SIG-M5 treated with dmso at 0.1 percent for 504 hours (cell line): ENCODE data around the gene FRYL.
"Not testable (repeated sequence)": the region's sequence is repeated elsewhere in the genome, so short reads cannot be mapped to it uniquely, and the experiment has no call there.

Source experiments
- DNase-seq: peaks from one replicate; lab custom pipeline; 2025; ENCODE audit not compliant: unreplicated experiment; lab: John Stamatoyannopoulos, UW

The FRYL gene

GRCh38 chr4:48786549-48786948 lies 6.5 kb upstream of the FRYL start:
- no peak for DNase-seq

DNA sequence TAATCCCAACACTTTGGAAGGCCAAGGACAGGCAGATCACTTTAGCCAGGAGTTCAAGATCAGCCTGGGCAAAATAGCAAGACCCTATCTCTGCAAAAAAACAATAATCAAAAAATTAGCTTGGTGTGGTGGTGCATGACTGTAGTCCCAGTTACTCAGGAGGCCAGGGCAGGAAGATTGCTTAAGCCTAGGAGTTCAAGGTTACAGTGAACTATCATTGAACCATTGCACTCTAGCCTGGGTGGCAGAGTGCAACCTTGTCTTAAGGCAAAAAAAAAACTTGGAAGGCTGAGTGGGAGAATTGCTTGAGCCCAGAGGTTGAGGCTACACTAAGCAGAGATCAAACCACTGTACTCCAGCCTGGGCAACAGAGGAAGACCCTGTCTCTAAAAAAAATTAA lies 5.2 kb upstream of the FRYL start:
- DNase-seq = no peak

GRCh38 chr4:48781968-48782367 lies 1.9 kb upstream of the FRYL start:
- DNase-seq = no peak

DNA sequence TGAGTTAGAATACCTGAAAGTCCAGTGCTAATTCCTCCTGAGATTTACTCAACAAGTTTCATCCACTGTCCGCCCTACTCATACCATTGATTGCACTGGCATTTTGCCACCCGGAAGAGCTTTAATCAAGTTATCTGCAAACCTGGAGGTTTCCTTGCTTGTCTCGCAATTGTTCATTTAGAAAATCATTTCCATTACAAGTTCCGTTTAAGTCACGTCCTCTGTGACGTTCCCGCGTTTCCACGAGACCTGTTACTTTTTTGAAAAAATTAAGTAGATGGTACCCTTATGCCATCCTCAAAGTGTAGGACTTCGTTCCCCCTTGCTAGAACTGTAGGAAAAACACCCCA lies 761 bp upstream of the FRYL start:
- DNase-seq = peak; percentile 37

DNA sequence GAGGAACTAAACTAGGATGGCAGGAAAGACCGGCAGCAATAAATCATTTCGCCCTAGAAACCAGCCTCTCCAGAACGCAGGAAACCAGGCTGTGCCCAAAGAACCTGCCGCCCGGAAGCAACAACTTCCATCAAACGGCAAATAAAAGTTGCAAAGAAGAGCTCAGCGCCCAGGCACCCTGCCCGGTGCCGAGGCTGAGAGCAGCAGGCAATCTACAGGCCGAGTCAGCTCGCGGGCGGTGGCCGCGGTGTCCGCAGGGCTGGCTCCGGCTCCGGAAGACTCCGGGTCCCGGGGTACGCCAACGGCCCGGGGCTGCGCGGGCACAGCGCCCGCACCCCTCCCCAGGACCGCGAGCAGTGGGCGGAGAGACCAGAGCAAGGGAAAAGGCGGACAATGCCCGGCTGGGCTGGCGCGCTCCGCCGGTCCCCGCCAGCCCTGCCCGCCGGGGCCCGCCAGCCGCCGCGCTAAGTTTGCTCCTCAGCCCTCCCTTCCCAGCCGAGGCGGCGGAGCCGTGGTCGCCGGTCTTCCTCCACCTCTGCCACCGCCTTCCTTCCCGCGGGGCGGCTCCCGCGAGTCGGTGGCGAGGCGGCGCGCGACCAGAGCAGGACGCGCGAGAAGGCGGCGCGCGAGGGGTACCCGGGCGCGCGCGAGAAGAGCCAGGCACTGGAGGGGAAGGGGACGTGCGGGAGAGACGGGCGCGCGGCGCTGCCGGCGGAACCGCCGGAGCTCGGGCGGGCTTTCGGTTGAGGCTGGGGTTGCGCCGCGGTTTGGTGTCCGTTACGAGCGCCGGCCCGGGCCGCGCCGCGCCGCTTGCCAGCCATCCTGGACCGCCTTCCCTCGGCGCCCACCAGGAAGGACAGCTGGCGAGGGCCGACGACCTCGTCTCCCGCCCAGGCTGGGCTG lies 733 bp downstream of the FRYL start:
- DNase-seq = peak; percentile 49

- peak; percentile 47 for DNase-seq
These were observed 1.5 kb downstream of the FRYL start for GRCh38 chr4:48778431-48779094.

DNA sequence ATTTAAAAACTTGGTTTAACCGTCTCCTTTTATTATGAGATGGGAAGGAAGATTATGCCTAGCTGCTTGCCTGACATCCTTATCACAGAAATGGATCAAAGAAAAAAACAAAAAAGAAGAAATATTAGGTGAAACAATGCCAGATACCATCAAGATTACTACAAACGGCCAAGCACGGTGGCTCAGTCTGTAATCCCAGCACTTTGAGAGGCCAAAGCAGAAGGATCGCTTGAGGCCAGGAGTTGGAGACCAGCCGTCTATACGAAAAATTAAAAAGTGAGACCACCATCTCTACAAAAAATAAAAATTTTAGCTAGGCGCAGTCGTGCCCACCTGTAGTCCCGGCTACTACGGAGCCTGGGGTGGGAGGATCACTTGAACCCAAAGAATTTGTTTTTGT lies 2.3 kb downstream of the FRYL start:
- no peak for DNase-seq

DNA sequence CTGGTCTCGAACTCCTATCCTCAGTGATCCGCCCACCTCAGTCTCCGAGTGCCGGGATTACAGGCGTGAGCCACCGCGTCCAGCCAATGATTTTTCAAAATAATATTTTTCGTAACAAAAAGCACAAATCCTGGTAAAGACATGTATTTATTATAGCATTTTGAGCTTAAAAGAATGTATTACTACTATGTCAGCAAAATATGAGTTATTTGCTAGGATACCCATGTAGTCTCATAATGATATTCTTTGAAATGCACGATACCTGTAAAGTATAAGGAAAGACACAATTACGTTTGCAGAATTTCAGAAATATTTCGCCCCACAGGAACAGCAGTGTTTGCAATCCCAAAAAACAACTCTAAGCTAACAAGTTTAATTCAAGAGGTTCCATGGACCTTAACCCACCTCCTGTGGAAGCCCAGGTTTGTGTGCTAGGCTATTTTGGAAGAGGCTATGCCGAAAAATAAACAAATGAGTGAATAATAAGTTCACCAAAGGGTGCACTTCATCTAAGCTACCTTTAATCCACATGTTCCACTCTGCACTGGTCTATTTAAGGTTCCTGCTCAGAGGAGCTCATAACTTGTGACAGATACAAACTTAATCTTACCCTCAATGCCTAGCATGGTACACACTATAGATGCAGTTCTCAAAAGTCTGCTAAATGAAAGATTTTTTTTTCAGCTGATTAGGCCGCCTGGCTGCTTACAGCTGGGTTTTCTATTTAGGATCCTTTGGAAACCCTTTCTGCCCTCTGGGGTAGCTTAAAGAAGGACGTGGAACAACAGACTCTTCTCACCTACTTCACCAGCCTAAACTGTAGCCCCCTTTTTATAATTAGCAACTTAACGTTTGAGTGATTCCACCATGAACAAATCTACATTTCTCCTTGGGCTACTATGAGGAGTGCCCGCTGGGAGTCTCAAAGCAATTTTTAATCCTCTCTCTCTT lies 5.0 kb downstream of the FRYL start:
- no peak for DNase-seq

DNA sequence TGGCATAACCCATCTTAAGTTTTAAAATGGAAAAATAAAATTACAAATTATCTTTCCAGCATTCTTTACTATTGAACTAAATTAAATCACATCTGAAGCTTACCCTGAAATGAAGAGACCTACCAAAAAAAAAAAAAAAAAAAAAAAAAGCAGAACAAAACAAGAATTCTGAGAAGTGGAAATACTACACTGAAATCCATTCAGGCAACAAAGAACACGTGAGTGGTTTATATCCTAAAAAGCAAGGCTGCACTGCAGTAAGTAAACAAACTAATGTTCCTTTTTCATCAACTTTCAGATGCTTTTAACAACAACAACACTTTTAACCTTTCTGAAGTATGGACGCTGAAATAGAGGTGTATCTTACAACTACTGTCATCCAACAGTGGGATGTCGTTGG lies 7.5 kb downstream of the FRYL start:
- DNase-seq = no peak

DNA sequence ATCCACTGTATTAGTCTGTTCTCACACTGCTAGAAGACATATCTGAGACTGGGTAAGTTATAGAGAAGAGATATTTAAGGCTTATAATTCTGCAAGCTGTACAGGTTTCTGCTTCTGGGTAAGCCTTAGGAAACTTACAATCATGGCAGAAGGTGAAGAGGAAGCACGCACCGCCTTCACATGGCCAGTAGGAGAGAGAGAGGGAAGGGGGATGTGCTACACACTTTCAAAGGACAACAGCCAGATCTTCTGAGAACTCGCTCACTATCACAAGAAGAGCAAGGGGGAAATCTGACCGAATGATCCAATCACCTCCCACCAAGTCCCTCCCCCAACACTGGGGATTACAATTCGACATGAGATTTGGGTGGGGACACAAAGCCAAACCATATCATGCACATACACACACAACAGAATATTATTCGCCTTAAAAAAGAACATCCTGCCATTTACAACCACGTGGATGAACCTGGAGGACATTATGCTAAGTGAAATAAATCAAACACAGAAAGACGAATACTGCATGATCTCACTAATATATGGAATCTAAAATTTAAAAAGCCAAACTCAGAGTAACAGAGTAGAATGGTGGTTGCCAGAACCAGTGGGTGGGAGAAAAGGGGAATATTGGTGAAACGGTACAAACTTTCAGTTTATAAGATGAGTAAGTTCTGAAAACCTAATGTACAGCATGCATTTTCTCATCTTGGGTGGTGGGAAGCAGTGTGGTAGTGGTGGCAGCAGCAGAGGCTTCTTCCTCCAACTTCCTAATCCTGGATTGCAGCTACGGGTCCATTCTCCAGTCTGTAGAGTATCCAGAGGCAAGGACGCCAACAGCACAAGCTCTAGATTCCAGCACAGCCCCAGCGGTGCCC lies 12.8 kb downstream of the FRYL start:
- no peak for DNase-seq

- no peak for DNase-seq
These were observed 13.8 kb downstream of the FRYL start for GRCh38 chr4:48766131-48766792.

DNA sequence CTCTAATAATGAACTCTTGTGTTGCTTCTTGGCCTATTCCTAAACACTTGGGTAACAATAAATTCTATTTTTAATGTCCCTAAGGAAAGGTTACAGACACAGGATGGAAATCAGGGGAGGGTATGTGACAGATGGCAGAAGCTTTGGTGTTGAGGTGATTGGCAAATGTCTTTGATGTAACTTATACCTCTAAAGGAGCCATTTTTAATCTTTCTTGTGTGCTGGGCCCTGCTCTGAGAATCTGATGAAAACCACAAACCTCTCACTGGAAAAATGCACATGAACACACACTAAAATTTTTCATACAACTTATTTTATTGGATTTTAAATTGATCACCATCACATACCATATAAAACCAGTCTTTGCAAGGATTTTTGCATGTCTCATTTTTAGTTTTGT lies 17.7 kb downstream of the FRYL start:
- no peak for DNase-seq

DNA sequence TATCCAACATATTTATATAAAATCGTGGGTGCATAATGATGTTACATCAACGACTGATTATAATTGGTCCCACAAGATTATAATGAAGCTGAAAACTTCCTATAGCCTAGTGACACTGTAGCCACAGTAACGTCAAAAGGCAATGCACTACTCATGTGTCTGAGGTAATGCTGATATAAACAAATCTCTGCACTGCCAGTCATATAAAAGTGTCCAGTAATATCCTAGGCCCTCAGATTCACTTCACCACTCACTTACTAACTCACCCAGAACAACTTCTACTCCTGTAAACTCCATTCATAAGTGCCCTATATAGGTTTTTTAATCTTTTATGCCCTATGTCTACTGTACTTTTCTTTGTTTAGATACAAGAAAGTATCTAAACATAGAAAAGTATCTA lies 18.8 kb downstream of the FRYL start:
- DNase-seq = no peak

DNA sequence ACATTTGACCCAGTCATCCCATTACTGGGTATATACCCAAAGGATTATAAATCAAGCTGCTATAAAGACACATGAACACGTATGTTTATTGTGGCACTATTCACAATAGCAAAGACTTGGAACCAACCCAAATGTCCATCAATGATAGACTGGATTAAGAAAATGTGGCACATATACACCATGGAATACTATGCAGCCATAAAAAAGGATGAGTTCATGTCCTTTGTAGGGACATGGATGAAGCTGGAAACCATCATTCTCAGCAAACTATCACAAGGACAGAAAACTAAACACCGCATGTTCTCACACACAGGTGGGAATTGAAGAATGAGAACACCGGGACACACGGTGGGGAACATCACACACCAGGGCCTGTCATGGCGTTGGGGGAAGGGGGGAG lies 21.4 kb downstream of the FRYL start:
- not testable (repeated sequence) for DNase-seq

DNA sequence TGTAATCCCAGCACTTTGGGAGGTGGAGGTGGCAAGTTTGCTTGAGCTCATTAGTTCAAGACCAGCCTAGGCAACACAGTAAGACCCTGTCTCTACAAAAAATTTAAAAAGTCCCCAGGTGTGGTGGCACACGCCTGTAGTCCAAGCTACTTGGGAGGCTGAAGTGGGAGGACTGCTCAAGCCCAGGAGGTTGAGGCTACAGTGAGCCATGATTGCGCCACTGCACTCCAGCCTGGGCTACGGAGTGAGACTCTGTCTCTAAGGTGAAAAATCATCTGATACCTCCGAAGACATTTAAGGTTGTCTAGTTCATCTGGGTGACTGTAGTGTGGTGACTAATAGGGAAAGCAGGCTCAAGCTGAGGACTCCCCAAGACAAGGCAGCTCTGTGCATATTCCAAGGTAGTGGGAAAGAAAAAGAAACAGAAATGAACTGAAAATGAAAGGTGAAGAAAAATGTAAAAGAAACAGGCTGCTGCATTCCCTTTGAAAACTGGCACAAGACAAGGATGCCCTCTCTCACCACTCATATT lies 23.3 kb downstream of the FRYL start:
- no peak for DNase-seq

DNA sequence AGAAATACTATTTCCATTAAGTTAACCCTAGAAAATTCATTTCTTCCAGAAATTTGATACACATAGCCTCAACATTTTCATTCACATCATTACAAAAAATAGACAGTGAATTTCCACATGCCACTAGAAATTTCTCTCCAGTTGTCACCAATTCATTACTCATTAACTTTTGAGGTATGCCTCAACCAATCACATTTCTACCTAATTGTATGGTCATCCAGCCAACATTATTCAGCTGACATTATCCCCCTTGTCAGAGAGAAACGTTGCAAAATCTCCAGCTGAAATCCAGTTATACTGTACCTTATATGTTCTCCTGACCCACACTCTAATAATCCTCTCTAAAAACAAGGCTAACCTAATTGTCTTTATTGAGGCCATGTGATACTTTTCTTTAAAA lies 24.8 kb downstream of the FRYL start:
- no peak for DNase-seq

DNA sequence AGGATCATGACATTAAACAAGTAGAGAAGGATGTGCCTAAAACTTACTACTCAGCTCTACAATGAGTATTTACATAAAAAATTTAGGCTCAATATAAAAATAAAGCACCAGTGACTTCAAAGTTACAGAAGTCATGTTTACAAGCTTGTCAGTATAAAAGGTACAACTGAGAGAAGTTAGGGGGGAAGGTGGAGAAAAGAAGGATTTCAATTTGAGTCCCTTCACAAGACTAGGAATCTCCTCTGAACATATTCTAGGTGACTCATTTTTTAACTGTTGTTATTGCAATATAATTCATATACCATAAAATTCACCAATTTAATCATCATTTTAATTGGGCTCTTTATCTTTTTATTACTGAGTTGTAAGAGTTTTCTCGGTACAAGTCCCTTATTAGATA lies 26.9 kb downstream of the FRYL start:
- DNase-seq = no peak

GRCh38 chr4:48752726-48753125 lies 27.4 kb downstream of the FRYL start:
- no peak for DNase-seq

- DNase-seq = no peak
These were observed 27.8 kb downstream of the FRYL start for GRCh38 chr4:48752246-48752645.
